PFSK-1 (cell line): ENCODE data around the gene ODC1.

Experiments used
- POLR2AphosphoS5 ChIP-seq: IDR thresholded peaks from 2 replicates; pipeline ENCODE4 v1.6.1; 2012; ENCODE audit warnings: low read depth, mild to moderate bottlenecking, control low read depth, low read length, moderate library complexity
- SIN3A ChIP-seq: IDR thresholded peaks from 2 replicates; pipeline ENCODE4 v1.6.1; 2012; ENCODE audit warnings: mild to moderate bottlenecking, low read length, moderate library complexity, borderline replicate concordance; ENCODE audit not compliant: insufficient read depth
- TAF1 ChIP-seq: IDR thresholded peaks from 2 replicates; pipeline ENCODE4 v1.6.1; 2012; ENCODE audit warnings: low read length, control low read depth, borderline replicate concordance; ENCODE audit not compliant: insufficient read depth
- TF ChIP-seq, protein P1 (sequence below), 2 experiments: IDR thresholded peaks; 2 replicates each; pipeline versions ENCODE4 v1.6.1 to v1.8.0; 2011 to 2012; ENCODE audit warnings: low read depth in 2 of 2, low read length in 2 of 2, control low read depth in 1 of 2, inconsistent platforms in 1 of 2, mild to moderate bottlenecking in 1 of 2, moderate library complexity in 1 of 2; ENCODE audit not compliant: insufficient read depth in 1 of 2

DNA sequence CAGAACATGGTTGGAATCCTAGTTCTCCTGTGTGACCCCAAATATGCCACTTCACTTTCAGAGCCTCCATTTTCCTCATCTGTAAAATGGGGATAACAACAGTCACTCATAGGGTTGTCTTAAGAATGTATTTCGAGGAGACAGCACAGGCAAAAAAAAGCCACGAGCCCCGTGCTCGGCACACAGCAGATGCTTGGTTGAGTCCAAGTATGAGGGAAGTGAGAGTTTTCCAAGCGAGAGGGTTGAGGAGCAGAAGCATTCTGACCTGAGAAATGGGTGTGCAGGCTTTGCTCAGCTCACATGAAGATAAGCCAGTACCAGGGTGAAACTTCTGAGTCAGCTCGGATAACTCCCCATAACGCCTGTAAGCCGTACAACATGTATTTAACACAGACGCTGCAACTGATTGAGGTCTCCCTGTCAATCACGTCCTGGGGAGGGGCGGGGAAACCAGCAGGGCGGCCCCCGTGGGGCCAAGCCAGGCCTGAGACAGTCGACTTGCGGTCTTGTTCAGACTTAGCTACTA lies 23.0 kb upstream of the ODC1 start:
- no peak for TF ChIP-seq POLR2AphosphoS5
- no peak for TF ChIP-seq SIN3A
- no peak for TF ChIP-seq TAF1
- TF ChIP-seq, protein P1, sequence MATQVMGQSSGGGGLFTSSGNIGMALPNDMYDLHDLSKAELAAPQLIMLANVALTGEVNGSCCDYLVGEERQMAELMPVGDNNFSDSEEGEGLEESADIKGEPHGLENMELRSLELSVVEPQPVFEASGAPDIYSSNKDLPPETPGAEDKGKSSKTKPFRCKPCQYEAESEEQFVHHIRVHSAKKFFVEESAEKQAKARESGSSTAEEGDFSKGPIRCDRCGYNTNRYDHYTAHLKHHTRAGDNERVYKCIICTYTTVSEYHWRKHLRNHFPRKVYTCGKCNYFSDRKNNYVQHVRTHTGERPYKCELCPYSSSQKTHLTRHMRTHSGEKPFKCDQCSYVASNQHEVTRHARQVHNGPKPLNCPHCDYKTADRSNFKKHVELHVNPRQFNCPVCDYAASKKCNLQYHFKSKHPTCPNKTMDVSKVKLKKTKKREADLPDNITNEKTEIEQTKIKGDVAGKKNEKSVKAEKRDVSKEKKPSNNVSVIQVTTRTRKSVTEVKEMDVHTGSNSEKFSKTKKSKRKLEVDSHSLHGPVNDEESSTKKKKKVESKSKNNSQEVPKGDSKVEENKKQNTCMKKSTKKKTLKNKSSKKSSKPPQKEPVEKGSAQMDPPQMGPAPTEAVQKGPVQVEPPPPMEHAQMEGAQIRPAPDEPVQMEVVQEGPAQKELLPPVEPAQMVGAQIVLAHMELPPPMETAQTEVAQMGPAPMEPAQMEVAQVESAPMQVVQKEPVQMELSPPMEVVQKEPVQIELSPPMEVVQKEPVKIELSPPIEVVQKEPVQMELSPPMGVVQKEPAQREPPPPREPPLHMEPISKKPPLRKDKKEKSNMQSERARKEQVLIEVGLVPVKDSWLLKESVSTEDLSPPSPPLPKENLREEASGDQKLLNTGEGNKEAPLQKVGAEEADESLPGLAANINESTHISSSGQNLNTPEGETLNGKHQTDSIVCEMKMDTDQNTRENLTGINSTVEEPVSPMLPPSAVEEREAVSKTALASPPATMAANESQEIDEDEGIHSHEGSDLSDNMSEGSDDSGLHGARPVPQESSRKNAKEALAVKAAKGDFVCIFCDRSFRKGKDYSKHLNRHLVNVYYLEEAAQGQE (IDR thresholded peaks at IDR 0.05; ENCODE audit: insufficient read depth in 1 of 2, low read depth in 2 of 2, low read length in 2 of 2): no peak
